HG03139 (cell line): ENCODE measurements around the gene SULT4A1.

Experiments
- ATAC-seq: cut with Tn5 transposase; IDR thresholded peaks from one replicate; pipeline ENCODE4 v1.9.1; 2021; ENCODE audit not compliant: unreplicated experiment

SULT4A1 gene

DNA sequence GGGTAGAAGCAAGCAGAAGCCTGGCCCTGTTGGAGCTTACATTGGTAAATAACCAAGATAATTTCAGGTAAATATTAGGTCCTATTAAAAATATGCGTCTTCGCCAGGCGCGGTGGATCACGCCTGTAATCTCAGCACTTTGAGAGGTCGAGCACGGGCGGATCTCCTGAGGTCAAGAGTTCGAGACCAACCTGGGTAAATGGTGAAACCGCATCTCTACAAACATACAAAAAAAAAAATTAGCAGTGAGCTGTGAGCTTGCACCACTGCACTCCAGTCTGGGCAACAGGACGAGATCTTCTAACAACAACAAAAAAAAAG, 529 bp upstream of the SULT4A1 start:
- ATAC-seq: no peak

- no peak for ATAC-seq
Observed at GRCh38 chr22:43861529-43861928, 784 bp downstream of the SULT4A1 start.

DNA sequence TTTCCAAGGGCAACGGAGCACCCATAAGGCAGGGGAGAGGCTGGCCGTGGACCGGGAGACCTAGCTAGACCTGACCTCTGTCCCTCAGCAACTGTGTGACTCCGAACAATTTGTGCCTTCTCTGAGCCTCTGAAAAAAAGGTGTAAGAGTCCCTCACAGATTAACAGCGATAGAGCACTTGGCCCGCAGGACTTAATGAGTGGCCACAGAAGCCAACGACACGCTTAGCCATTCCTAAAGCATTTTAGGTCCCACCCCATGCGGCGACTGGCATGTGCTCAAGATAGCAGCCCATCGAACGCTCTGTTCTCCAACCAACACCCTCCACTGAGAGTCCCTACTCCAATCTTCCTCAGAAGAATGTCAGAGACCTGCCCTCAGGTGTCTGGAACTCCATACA, 1.5 kb downstream of the SULT4A1 start:
- ATAC-seq: no peak

- no peak for ATAC-seq
Observed at GRCh38 chr22:43860126-43860525, 2.2 kb downstream of the SULT4A1 start.

- ATAC-seq: no peak
Observed at GRCh38 chr22:43859621-43860020, 2.7 kb downstream of the SULT4A1 start.

DNA sequence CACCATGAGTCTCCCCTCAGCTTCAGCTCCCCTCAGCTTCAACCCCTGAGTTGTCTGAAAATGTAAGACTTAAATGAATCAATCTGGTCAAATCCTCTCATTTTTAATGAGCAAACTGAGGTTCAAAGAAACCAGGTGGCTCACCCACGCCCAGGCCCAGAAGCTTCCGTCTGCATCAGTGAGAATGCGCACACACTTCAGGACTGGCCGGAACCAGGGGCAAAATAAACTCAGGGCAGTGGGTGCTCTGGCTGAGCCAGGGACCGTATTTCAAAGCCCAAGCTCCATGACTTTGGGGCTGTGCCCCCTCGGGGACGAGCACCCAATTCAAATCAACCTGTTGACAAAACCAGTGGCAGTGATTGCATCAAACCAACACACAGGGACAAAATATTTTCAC, 3.1 kb downstream of the SULT4A1 start:
- ATAC-seq: no peak

GRCh38 chr22:43858156-43858895, 4.0 kb downstream of the SULT4A1 start:
- ATAC-seq: no peak

GRCh38 chr22:43857367-43857766, 4.9 kb downstream of the SULT4A1 start:
- ATAC-seq: no peak

DNA sequence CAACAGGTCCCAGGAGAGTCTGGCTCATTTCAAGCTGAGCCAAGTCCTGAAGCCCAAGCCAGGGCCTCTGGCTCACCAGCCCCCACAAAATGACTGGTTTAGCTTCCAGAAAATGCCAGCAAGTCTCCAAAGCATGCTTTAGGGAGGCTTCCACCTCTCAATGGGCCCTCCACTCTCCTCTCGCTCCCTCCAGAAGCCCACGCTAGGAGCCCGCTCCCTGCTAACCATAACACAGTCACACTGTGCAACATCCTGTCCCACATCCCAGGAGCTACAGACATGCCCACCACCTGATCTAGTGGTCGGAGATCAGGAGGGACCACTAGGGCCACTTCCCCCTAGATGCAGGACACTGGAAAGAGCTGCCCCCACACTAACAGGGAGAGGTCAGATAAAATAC, 6.9 kb downstream of the SULT4A1 start:
- ATAC-seq: no peak

DNA sequence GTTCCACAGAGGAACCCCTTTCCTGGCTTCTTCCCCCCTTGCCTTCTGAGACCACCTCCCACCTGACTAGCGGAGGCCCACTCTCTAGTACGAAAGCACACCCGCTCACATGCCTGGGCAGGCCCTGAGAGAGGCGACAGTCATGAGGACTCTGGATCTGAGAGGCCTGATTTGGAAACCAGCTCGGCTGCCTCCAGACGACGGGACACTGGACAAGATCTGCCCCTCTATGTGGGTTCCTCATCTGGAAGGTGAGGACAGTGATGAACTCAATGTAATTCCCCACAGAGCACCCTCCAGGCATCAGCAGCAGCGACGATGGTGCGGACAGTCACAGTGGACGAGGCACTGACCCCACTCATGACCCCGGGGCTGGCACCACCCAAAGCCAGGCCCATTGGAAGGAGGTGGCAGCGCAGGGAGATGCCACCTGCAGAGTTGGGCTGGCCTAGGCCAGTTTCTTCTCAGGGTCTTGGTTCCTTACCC, 7.5 kb downstream of the SULT4A1 start:
- no peak for ATAC-seq

- no peak for ATAC-seq
Observed at GRCh38 chr22:43854121-43854785, 8.1 kb downstream of the SULT4A1 start.

GRCh38 chr22:43853328-43853931, 8.9 kb downstream of the SULT4A1 start:
- no peak for ATAC-seq

GRCh38 chr22:43852573-43853327, 9.6 kb downstream of the SULT4A1 start:
- ATAC-seq: no peak

- no peak for ATAC-seq
Observed at GRCh38 chr22:43851979-43852307, 10.4 kb downstream of the SULT4A1 start.

GRCh38 chr22:43851058-43851978, 11.0 kb downstream of the SULT4A1 start:
- no peak for ATAC-seq

GRCh38 chr22:43850529-43850928, 11.8 kb downstream of the SULT4A1 start:
- no peak for ATAC-seq

GRCh38 chr22:43849731-43850130, 12.6 kb downstream of the SULT4A1 start:
- ATAC-seq: no peak

DNA sequence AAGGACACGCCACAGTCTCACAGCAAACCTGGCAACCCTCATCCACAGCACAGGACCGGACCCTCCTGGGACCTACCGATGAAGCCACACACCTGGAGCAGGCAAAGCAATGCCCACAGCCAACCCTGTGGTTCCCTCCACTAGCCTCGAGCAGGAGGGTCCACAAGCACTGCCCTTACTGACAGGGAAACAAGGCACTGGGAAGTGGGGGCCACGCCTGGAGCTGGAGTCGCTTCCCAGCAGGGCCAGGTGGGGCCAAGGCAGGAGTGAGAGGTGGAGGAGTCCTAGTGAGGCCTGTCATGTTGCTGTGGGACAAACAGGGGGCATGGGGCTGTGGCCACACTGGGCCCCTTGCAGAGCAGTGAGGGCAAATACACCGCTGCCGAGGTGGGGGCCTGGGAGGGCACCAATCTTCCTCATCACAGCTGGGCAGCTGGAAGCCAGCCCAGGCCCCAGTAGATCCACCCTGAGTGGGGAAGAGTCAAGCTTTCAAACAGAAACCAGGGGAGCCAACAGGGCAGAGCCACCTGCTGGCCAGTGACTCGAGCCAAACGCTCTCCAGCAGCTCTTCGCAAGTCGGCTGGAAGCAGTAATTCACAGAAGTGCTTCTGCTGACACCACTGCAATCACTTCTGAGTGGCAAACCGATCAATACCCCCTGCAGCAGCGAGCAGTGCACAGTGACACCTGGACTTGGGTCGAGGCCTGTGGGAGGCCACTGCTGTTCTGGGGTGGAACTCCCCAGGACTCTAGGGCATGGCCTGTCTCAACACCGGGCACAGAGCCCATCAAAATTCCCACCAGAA, 13.7 kb downstream of the SULT4A1 start:
- ATAC-seq: no peak

- no peak for ATAC-seq
Observed at GRCh38 chr22:43847376-43848289, 14.7 kb downstream of the SULT4A1 start.
